Thyroid gland (tissue), 4 donors: ENCODE measurements around the gene MLLT6. TPM values are rescaled to one million over a fixed set of nuclear protein-coding genes. Genes with fewer than 3 reads are reported as not detected.

Experiments used
- DNase-seq, 2 donors: peaks; one replicate each; pipeline ENCODE4 v3.0.0-alpha.2; 2019
- H3K27ac ChIP-seq, 3 donors: fragments of 200-600 bp; sonication (generic); 1 replicate in 2 of 3; 2 replicates in 1 of 3; pipeline ENCODE4 v1.5.1; 2016 to 2019; ENCODE audit warnings: mild to moderate bottlenecking in 1 of 3, moderate library complexity in 1 of 3
- H3K27me3 ChIP-seq: fragments of 200-600 bp; sonication (generic); one replicate; pipeline ENCODE4 v1.5.1; 2019
- H3K36me3 ChIP-seq, 2 donors: fragments of 200-600 bp; sonication (generic); one replicate each; pipeline ENCODE4 v1.5.1; 2016 to 2019
- H3K4me1 ChIP-seq, 2 donors: fragments of 200-600 bp; sonication (generic); one replicate each; pipeline ENCODE4 v1.5.1; 2017 to 2019
- H3K4me3 ChIP-seq, 3 donors: fragments of 200-600 bp; sonication (generic); replicated peaks in 1 of 3; 1 replicate in 2 of 3; 2 replicates in 1 of 3; pipeline ENCODE4 v1.5.1; 2016; ENCODE audit warnings: mild to moderate bottlenecking in 1 of 3
- H3K9me3 ChIP-seq: fragments of 200-600 bp; sonication (generic); one replicate; pipeline ENCODE4 v1.5.1; 2017
- CTCF ChIP-seq, 6 experiments: fragments of 200-600 bp in 3 of 6; fragments of 450-650 bp in 3 of 6; sonication (generic) in 3 of 6; IDR thresholded peaks; one replicate each; pipeline ENCODE4 v1.5.1; 2016 to 2019; ENCODE audit warnings: antibody characterized with exemption in 6 of 6, mild to moderate bottlenecking in 2 of 6, inconsistent platforms in 1 of 6, moderate library complexity in 1 of 6
- POLR2A ChIP-seq, 2 donors: fragments of 450-650 bp; IDR thresholded peaks; one replicate each; pipeline ENCODE4 v1.6.1; 2017; ENCODE audit warnings: antibody characterized with exemption in 2 of 2, mild to moderate bottlenecking in 2 of 2, moderate library complexity in 1 of 2
- WGBS, 2 donors: methylation state at CpG; one replicate each; pipeline ENCODE4 v1.1.5; 2017; 5-methylcytosine and 5-hydroxymethylcytosine counted together
- intact Hi-C: fragments of 100-400 bp; cut with DNase I; formaldehyde crosslinking; loops from one replicate; pipeline ENCODE4 v1.15.1; 2023
- total RNA-seq, 4 donors: library from RNA; depleted of rRNA; stranded (reverse); fragments of >200 nt; gene quantifications; one replicate each; pipeline ENCODE4 v1.2.3, GENCODE V29; 2016

MLLT6 gene
- total RNA-seq, 4 donors from 2014 or later: 111 to 192 (median 115) TPM

- H3K4me1 ChIP-seq: peaks cover 37 to 54% of the 10 kb centered on the region in 2 donors
- H3K9me3 ChIP-seq: no peaks in the 10 kb centered on the region
- TF ChIP-seq POLR2A (IDR thresholded peaks at IDR 0.05): no peak
- no peak for TF ChIP-seq CTCF (IDR thresholded peaks at IDR 0.05)
- H3K36me3 ChIP-seq: peaks cover 2 to 14% of the 10 kb centered on the region in 2 donors
- DNase-seq: peak; percentile 37 to 45
- intact Hi-C loops: no loop called here
- 31 to 34% methylated on average over 15 to 20 of the region's 22 CpGs for whole genome bisulfite sequencing, 2 donors
- no peaks in the 10 kb centered on the region for H3K27me3 ChIP-seq
- H3K27ac ChIP-seq: peak overlapping the region; percentile 8 to 57 (median 49)
- H3K4me3 ChIP-seq: peak overlapping the region in 1 of 3 donors; percentile 0
Measured at GRCh38 chr17:38742411-38743308, 37.6 kb downstream of the MLLT6 start.

- Histone ChIP-seq H3K4me1 (peaks cover 41 to 55% of the 10 kb centered on the region in 2 donors), H3K36me3 (peaks cover 0 to 5% of the 10 kb centered on the region in 2 donors), H3K9me3 (no peaks in the 10 kb centered on the region), H3K27me3 (no peaks in the 10 kb centered on the region), H3K4me3 (no peak overlapping the region), H3K27ac (peak overlapping the region in 1 of 3 donors; percentile 6)
- intact Hi-C loops: no loop called here
- WGBS, 2 donors: 29% methylated on average over 4 of the region's 4 CpGs
- peak; percentile 53 to 69 for DNase-seq
- TF ChIP-seq CTCF (IDR thresholded peaks at IDR 0.05): no peak
- no peak for TF ChIP-seq POLR2A (IDR thresholded peaks at IDR 0.05)
Measured at GRCh38 chr17:38743556-38744171, 38.6 kb downstream of the MLLT6 start.

- intact Hi-C loops: no loop called here
- Histone ChIP-seq H3K4me1 (peaks cover 53 to 65% of the 10 kb centered on the region in 2 donors), H3K4me3 (no peak overlapping the region), H3K36me3 (no peaks in the 10 kb centered on the region), H3K27me3 (no peaks in the 10 kb centered on the region), H3K9me3 (no peaks in the 10 kb centered on the region), H3K27ac (no peak overlapping the region)
- WGBS, 2 donors: 37 to 46% methylated on average over 4 of the region's 4 CpGs
- no peak for TF ChIP-seq CTCF (IDR thresholded peaks at IDR 0.05)
- no peak for TF ChIP-seq POLR2A (IDR thresholded peaks at IDR 0.05)
- DNase-seq: peak; percentile 67
Measured at GRCh38 chr17:38745545-38745944, 40.5 kb downstream of the MLLT6 start.

- Histone ChIP-seq H3K9me3 (no peaks in the 10 kb centered on the region), H3K36me3 (no peaks in the 10 kb centered on the region), H3K4me1 (peaks cover 60 to 65% of the 10 kb centered on the region in 2 donors), H3K27me3 (no peaks in the 10 kb centered on the region), H3K4me3 (peak overlapping the region in 1 of 3 donors; percentile 86), H3K27ac (peak overlapping the region in 2 of 3 donors; percentile 75 to 93)
- 45 to 68% methylated on average over 7 of the region's 8 CpGs for WGBS, 2 donors
- intact Hi-C loops: no loop called here
- TF ChIP-seq CTCF (IDR thresholded peaks at IDR 0.05) (no peak), POLR2A (IDR thresholded peaks at IDR 0.05) (no peak)
- no peak for DNase-seq
Measured at GRCh38 chr17:38746004-38746848, 41.2 kb downstream of the MLLT6 start.
